Cerebellar cortex (tissue), 1 donor: Measurements from ENCODE around the gene GNB5.
"Not testable (repeated sequence)": the region's sequence is repeated elsewhere in the genome, so short reads cannot be mapped to it uniquely, and the experiment has no call there.

ENCODE experiments used
- DNase-seq: peaks from one replicate; pipeline ENCODE4 v3.0.0-alpha.2; 2015; ENCODE audit warnings: low spot score

Gene GNB5

GRCh38 chr15:52112203-52112750 is 78.9 kb downstream of the GNB5 start:
- DNase-seq: no peak

GRCh38 chr15:52111517-52112202 is 79.5 kb downstream of the GNB5 start:
- DNase-seq: no peak

- DNase-seq: no peak
Measured at GRCh38 chr15:52109559-52110451, 81.4 kb downstream of the GNB5 start.

GRCh38 chr15:52107238-52107637 is 84.0 kb downstream of the GNB5 start:
- no peak for DNase-seq

GRCh38 chr15:52106641-52107040 is 84.6 kb downstream of the GNB5 start:
- DNase-seq: no peak

- no peak for DNase-seq
Measured at GRCh38 chr15:52105846-52106245, 85.3 kb downstream of the GNB5 start.

- DNase-seq: no peak
Measured at GRCh38 chr15:52104532-52105004, 86.6 kb downstream of the GNB5 start.

GRCh38 chr15:52103217-52104207 is 87.7 kb downstream of the GNB5 start:
- DNase-seq: no peak

GRCh38 chr15:52102463-52102862 is 88.7 kb downstream of the GNB5 start:
- DNase-seq: no peak

GRCh38 chr15:52101542-52102323 is 89.5 kb downstream of the GNB5 start:
- no peak for DNase-seq

- DNase-seq: no peak
Measured at GRCh38 chr15:52100807-52101442, 90.3 kb downstream of the GNB5 start.

GRCh38 chr15:52099651-52100272 is 91.4 kb downstream of the GNB5 start:
- DNase-seq: no peak

- DNase-seq: no peak
Measured at GRCh38 chr15:52098323-52098722, 92.9 kb downstream of the GNB5 start.

- no peak for DNase-seq
Measured at GRCh38 chr15:52097180-52097579, 94.0 kb downstream of the GNB5 start.

GRCh38 chr15:52096536-52096935 is 94.7 kb downstream of the GNB5 start:
- DNase-seq: not testable (repeated sequence)

- DNase-seq: no peak
Measured at GRCh38 chr15:52095597-52096262, 95.5 kb downstream of the GNB5 start.

GRCh38 chr15:52094811-52095584 is 96.2 kb downstream of the GNB5 start:
- no peak for DNase-seq
